Subcutaneous adipose tissue (tissue), 4 donors: ENCODE measurements around the gene IGDCC3. TPM values are rescaled to one million over a fixed set of nuclear protein-coding genes. Genes with fewer than 3 reads are reported as not detected.

ENCODE experiments used
- CTCF ChIP-seq: fragments of 450-650 bp; IDR thresholded peaks from one replicate; pipeline ENCODE4 v1.5.1; 2016; ENCODE audit warnings: low read depth, mild to moderate bottlenecking, control low read depth, antibody characterized with exemption, moderate library complexity
- total RNA-seq, 4 donors: library from RNA; depleted of rRNA; stranded (reverse); fragments of >200 nt; gene quantifications; one replicate each; pipeline ENCODE4 v1.1.0, GENCODE V29; 2016

Gene IGDCC3
- total RNA-seq, 4 donors from 2014 or later, result not detected

GRCh38 chr15:65374334-65374733, 3.5 kb downstream of the IGDCC3 start:
- no peak for TF ChIP-seq CTCF

- TF ChIP-seq CTCF, result no peak
Observed at GRCh38 chr15:65373163-65373651, 4.6 kb downstream of the IGDCC3 start.

DNA sequence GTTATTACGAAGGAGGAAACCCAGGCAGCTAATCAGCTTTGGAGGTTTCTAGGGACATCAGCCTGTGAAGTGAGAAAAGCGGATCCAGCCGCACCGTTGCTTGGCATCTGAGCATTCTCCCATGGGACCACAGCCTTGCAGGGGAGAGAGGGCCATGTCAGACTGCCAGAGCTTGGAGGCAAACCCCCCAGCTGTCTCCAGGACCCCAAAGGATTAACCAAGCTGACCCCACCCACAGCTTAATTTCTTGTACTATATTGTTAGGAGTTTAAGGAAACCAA, 5.1 kb downstream of the IGDCC3 start:
- no peak for TF ChIP-seq CTCF

DNA sequence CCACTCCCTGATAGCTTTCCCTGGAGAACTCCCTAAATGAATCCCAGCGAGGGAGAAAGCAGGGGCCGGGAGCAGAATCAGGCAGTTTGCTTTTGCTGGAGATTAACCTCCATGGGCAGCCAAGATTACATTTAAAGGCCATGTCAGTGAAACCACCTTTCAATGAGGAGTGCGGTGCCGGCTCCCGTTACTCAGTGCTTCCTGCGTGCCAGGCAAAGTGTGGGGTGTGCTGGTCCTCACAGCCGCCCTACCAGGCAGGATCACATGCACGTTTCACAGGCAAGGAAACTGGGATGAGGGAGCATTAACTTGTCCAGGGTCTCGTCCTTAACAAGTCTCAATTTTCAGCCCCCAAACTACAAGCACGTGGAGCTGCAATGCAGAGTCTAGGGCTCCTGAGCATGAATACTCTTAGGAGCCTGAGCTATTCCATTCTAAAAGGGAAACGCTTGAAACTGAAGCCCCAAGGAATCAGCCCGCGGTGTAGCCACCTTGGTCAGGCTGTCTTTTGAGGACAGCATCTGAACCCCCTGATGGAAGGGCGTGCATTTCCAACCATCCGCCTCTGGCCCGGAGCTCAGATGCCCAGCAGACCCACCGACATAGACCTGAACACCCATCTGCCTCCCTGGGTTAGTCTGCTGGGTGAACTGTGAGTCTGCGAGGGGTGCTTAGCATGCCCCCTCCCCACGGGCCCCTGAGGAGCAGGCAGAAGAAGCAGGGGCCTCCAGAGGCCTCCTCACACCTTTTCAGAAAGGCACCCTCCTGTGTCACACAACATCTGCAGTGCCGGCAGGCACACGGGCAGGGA, 5.6 kb downstream of the IGDCC3 start:
- no peak for TF ChIP-seq CTCF

DNA sequence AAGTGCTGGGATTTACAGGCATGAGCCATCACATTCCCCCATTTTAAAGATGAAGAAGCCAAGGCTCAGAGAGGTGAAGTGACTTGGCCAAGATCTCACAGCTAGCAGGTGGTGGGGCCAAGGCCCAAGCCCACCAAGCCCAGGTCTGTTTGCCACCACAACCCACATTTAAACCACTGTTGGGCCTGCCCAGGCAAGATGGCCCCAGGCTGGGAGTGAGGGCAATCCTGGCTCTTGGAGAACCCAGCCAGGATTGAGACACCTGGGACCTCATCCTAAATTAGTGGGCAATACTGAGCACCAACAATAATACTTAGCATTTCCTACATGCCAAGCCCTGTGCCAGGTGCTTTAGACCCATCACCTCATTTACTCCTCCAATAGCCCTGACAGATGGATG, 6.9 kb downstream of the IGDCC3 start:
- no peak for TF ChIP-seq CTCF

DNA sequence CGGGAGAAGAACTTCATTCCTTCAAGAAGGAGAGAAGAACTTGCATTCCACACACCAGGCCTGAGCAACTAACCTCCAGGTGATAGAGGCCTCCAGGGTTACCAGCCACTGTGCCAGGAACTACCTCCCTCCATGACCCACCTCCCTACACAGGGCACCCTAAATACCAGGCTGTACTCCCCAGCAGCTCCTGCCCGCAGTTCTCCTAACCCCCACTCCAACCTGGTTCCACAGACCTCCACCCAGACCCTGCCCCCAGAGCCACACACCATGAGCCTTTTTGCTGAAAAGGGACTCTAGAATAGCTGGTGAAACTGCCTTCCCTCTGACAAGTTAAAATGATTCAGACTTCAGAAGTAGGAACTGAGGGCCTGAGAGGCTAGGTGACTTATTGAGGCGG, 8.2 kb downstream of the IGDCC3 start:
- no peak for TF ChIP-seq CTCF

- TF ChIP-seq CTCF, result no peak
Observed at GRCh38 chr15:65369212-65369547, 8.6 kb downstream of the IGDCC3 start.
